Measurements from ENCODE around the gene LRRC4C.

- TF ChIP-seq POLR2A (IDR thresholded peaks at IDR 0.05) (no peak), CTCF (IDR thresholded peaks at IDR 0.05) (no peak)
Measured at GRCh38 chr11:40104941-40105550, 1354.4 kb downstream of the LRRC4C start.

Data from heart left ventricle (tissue), 13 donors.